Neural cell (in vitro differentiated cells): ENCODE results near the gene P4HA3.

Experiments used
- EP300 ChIP-seq: fragments of 450-650 bp; conservative IDR thresholded peaks from 2 replicates; pipeline ENCODE4 v1.6.1; 2014; ENCODE audit warnings: antibody characterized with exemption, mild to moderate bottlenecking, moderate library complexity; ENCODE audit not compliant: poor library complexity, severe bottlenecking
- EZH2 ChIP-seq: fragments of 200-600, 300-800 bp; shearing (Covaris generic), sonication (generic); IDR thresholded peaks from 2 replicates; pipeline ENCODE4 v1.6.1; 2014; ENCODE audit warnings: antibody characterized with exemption, low read length, borderline replicate concordance, mild to moderate bottlenecking; ENCODE audit not compliant: insufficient read depth, poor library complexity, severe bottlenecking
- POLR2AphosphoS5 ChIP-seq: IDR thresholded peaks from 2 replicates; pipeline ENCODE4 v1.6.1; 2012
- RAD21 ChIP-seq: fragments of 450-650 bp; conservative IDR thresholded peaks from 2 replicates; pipeline ENCODE4 v1.6.1; 2014; ENCODE audit warnings: antibody characterized with exemption, mild to moderate bottlenecking, moderate library complexity
- TF ChIP-seq, protein P1 (sequence below): IDR thresholded peaks from 2 replicates; pipeline ENCODE4 v1.6.1; 2012; ENCODE audit warnings: borderline replicate concordance
- TF ChIP-seq, protein P2 (sequence below): fragments of 450-650 bp; IDR thresholded peaks from 2 replicates; pipeline ENCODE4 v1.5.1; 2014; ENCODE audit warnings: antibody characterized with exemption, mild to moderate bottlenecking, moderate library complexity; ENCODE audit not compliant: poor library complexity, severe bottlenecking

DNA sequence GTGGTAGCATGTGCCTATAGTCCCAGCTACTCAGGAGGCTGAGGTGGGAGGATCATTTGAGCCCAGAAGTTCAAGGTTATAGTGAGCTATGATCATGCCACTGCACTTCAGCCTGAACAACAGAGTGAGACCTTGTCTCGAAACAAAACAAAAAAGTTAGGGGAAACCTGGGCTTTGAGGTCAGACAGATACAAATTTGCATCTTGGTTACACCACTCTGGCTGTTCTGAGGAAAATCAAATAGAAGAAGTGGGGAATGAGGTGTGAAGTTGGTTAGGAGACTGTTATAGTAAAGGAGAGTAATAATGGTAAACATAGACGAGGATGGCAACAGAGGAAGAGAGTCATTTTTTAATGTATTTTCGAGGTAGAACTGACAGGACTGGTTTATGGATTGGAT is 77.8 kb downstream of the P4HA3 start:
- TF ChIP-seq, protein P1, sequence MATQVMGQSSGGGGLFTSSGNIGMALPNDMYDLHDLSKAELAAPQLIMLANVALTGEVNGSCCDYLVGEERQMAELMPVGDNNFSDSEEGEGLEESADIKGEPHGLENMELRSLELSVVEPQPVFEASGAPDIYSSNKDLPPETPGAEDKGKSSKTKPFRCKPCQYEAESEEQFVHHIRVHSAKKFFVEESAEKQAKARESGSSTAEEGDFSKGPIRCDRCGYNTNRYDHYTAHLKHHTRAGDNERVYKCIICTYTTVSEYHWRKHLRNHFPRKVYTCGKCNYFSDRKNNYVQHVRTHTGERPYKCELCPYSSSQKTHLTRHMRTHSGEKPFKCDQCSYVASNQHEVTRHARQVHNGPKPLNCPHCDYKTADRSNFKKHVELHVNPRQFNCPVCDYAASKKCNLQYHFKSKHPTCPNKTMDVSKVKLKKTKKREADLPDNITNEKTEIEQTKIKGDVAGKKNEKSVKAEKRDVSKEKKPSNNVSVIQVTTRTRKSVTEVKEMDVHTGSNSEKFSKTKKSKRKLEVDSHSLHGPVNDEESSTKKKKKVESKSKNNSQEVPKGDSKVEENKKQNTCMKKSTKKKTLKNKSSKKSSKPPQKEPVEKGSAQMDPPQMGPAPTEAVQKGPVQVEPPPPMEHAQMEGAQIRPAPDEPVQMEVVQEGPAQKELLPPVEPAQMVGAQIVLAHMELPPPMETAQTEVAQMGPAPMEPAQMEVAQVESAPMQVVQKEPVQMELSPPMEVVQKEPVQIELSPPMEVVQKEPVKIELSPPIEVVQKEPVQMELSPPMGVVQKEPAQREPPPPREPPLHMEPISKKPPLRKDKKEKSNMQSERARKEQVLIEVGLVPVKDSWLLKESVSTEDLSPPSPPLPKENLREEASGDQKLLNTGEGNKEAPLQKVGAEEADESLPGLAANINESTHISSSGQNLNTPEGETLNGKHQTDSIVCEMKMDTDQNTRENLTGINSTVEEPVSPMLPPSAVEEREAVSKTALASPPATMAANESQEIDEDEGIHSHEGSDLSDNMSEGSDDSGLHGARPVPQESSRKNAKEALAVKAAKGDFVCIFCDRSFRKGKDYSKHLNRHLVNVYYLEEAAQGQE = no peak
- TF ChIP-seq POLR2AphosphoS5 = no peak
- no peak for TF ChIP-seq EZH2
- TF ChIP-seq, protein P2, sequence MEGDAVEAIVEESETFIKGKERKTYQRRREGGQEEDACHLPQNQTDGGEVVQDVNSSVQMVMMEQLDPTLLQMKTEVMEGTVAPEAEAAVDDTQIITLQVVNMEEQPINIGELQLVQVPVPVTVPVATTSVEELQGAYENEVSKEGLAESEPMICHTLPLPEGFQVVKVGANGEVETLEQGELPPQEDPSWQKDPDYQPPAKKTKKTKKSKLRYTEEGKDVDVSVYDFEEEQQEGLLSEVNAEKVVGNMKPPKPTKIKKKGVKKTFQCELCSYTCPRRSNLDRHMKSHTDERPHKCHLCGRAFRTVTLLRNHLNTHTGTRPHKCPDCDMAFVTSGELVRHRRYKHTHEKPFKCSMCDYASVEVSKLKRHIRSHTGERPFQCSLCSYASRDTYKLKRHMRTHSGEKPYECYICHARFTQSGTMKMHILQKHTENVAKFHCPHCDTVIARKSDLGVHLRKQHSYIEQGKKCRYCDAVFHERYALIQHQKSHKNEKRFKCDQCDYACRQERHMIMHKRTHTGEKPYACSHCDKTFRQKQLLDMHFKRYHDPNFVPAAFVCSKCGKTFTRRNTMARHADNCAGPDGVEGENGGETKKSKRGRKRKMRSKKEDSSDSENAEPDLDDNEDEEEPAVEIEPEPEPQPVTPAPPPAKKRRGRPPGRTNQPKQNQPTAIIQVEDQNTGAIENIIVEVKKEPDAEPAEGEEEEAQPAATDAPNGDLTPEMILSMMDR = no peak
- TF ChIP-seq RAD21 = no peak
- no peak for TF ChIP-seq EP300
